ENCODE measurements around the gene BABAM2. TPM values are rescaled to one million over a fixed set of nuclear protein-coding genes. Genes with fewer than 3 reads are reported as not detected.

The BABAM2 gene
- total RNA-seq, 1 donor from 2014 or later: 37.1 TPM

DNA sequence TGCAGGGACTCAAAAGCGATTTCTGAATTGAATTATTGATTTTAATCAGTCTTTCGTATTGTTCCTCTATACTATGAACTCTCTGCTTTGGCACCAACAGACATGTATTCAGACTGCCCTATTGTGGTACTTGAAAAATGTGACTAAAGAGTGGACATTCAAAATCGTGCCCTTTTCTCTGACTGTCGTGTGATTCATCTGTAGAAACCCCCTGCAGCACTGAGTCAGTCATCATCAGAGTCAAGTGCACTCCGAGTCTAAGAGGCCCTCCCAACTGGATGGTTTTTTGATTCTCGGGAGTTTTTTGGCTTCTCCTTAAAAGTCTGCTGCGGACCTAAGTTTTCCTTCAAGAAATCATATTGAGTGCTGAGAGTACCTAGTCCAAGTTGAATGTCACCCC lies 405.7 kb downstream of the BABAM2 start:
- H3K4me3 Mint-ChIP-seq (ENCODE audit: low read depth): no peak overlapping the region
- H3K36me3 Mint-ChIP-seq (ENCODE audit: insufficient read depth): no peaks in the 10 kb centered on the region
- no peaks in the 10 kb centered on the region for H3K27me3 Mint-ChIP-seq
- no peak overlapping the region for H3K27ac Mint-ChIP-seq
- H3K9me3 Mint-ChIP-seq (ENCODE audit: low read depth): no peaks in the 10 kb centered on the region
- TF ChIP-seq, protein P1, sequence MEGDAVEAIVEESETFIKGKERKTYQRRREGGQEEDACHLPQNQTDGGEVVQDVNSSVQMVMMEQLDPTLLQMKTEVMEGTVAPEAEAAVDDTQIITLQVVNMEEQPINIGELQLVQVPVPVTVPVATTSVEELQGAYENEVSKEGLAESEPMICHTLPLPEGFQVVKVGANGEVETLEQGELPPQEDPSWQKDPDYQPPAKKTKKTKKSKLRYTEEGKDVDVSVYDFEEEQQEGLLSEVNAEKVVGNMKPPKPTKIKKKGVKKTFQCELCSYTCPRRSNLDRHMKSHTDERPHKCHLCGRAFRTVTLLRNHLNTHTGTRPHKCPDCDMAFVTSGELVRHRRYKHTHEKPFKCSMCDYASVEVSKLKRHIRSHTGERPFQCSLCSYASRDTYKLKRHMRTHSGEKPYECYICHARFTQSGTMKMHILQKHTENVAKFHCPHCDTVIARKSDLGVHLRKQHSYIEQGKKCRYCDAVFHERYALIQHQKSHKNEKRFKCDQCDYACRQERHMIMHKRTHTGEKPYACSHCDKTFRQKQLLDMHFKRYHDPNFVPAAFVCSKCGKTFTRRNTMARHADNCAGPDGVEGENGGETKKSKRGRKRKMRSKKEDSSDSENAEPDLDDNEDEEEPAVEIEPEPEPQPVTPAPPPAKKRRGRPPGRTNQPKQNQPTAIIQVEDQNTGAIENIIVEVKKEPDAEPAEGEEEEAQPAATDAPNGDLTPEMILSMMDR (IDR thresholded peaks at IDR 0.05; ENCODE audit: unreplicated experiment): no peak
- DNase-seq (ENCODE audit: low spot score, unreplicated experiment): no peak
- H3K4me1 Mint-ChIP-seq (ENCODE audit: low read depth): peaks cover 2% of the 10 kb centered on the region

DNA sequence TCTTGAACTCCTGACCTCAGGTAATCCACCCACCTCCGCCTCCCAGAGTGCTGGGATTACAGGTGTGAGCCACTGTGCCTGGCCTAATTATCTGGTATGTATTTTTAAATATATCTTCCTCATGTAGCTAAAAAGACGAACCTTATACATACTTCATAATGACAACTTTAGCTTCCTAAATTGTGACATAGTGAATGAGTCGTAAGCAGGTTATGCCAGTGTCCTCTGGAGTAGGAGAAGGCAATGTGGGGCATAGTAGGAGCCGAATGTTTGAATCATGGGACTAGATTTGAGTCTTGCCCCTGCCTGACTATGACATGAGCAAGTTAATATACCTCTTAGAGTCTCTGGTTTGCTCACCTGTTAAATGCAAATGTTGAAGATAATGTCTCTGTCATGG lies 406.4 kb downstream of the BABAM2 start:
- peaks cover 2% of the 10 kb centered on the region for H3K4me1 Mint-ChIP-seq (ENCODE audit: low read depth)
- TF ChIP-seq, protein P1 (IDR thresholded peaks at IDR 0.05; ENCODE audit: unreplicated experiment): no peak
- no peak overlapping the region for H3K27ac Mint-ChIP-seq
- no peak for DNase-seq (ENCODE audit: low spot score, unreplicated experiment)
- H3K36me3 Mint-ChIP-seq (ENCODE audit: insufficient read depth): peaks cover 3% of the 10 kb centered on the region
- no peaks in the 10 kb centered on the region for H3K27me3 Mint-ChIP-seq
- no peak overlapping the region for H3K4me3 Mint-ChIP-seq (ENCODE audit: low read depth)
- H3K9me3 Mint-ChIP-seq (ENCODE audit: low read depth): no peaks in the 10 kb centered on the region

DNA sequence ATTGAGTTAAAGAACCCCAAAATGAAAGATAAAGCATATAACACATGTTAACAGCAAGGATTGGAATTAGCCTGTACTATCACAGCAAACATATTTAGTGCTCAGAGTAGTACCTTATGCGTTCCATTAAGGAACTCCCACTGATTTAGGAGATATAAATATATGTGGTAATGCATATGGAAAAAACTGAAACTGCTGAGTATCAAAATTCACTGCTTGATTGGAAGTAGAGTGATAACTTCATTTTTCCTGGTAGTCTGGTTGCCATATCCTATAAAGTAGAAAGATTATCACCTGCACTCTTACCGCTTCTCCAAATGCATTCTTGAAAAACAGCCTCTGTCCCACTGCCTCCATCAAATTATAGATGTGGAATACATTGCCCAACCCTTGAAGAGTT lies 407.0 kb downstream of the BABAM2 start:
- H3K27me3 Mint-ChIP-seq: no peaks in the 10 kb centered on the region
- TF ChIP-seq, protein P1 (IDR thresholded peaks at IDR 0.05; ENCODE audit: unreplicated experiment): no peak
- peaks cover 3% of the 10 kb centered on the region for H3K36me3 Mint-ChIP-seq (ENCODE audit: insufficient read depth)
- no peak overlapping the region for H3K27ac Mint-ChIP-seq
- peaks cover 2% of the 10 kb centered on the region for H3K4me1 Mint-ChIP-seq (ENCODE audit: low read depth)
- no peaks in the 10 kb centered on the region for H3K9me3 Mint-ChIP-seq (ENCODE audit: low read depth)
- DNase-seq (ENCODE audit: low spot score, unreplicated experiment): no peak
- H3K4me3 Mint-ChIP-seq (ENCODE audit: low read depth): no peak overlapping the region

DNA sequence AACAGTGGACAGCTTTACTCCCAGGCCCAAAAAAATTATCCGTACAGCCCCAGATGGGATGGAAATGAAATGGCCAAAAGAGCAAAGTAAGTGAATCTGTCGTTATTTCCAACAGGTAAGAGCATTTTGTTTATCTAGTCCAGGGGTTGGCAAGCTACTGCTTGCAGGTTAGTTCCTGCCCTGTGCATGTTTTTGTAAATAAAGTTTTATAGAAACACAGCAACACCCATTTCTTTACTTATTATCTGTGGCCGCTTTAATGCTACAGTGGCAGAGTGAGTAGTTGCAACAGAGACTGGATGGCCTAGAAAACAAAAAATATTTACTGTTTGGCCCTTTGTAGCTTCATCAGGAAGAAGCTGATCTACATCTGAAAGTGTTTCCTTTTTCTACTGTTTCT lies 407.9 kb downstream of the BABAM2 start:
- Mint-ChIP-seq H3K4me1 (ENCODE audit: low read depth) (peaks cover 2% of the 10 kb centered on the region), H3K4me3 (ENCODE audit: low read depth) (no peak overlapping the region), H3K27ac (no peak overlapping the region), H3K9me3 (ENCODE audit: low read depth) (no peaks in the 10 kb centered on the region), H3K27me3 (no peaks in the 10 kb centered on the region), H3K36me3 (ENCODE audit: insufficient read depth) (peaks cover 6% of the 10 kb centered on the region)
- DNase-seq (ENCODE audit: low spot score, unreplicated experiment): no peak
- TF ChIP-seq, protein P1 (IDR thresholded peaks at IDR 0.05; ENCODE audit: unreplicated experiment): no peak

DNA sequence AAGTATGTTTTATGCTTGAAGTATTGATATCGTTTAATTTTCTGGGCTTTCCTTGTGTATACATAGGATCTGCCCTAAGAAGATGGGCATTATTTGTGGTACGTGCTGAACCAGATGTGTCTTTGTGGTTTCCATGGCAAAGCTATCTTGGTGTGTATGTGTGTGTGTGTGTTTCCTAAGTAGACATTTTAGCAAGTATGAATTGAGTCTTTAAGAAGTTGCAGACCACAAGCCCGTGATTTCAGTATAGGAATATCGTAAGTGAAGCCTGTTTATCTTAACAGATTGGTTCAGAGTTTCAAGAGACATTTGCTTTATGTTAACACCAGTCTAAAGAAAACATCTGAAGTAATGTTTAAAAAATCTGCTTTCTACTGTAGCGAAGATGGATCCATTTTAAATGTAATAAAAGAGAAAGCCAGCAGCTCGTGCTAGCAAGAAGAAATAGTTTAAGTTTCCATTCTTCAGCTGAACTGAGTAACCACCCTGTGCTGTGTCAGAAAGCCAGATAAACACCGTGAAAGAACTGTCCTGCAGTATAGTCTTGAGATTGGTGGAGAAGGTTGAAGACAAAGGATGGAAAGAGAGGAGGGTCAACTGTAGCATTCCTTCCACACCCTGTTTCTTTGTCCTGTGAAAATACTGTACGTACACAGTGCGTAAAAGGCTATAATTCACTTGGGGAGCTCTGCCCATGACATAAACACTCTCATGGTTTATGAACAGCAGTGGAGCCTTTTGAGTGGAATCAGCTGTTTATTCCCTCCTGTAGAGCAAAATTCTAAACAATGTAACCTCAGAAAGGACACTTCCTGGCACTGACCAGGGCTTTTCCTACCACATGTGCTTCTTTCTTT lies 410.2 kb downstream of the BABAM2 start:
- Mint-ChIP-seq H3K36me3 (ENCODE audit: insufficient read depth) (peaks cover 11% of the 10 kb centered on the region), H3K27me3 (no peaks in the 10 kb centered on the region), H3K9me3 (ENCODE audit: low read depth) (peaks cover 6% of the 10 kb centered on the region), H3K4me3 (ENCODE audit: low read depth) (no peak overlapping the region), H3K4me1 (ENCODE audit: low read depth) (peaks cover 2% of the 10 kb centered on the region), H3K27ac (peak overlapping the region; percentile 19)
- DNase-seq (ENCODE audit: low spot score, unreplicated experiment): no peak
- TF ChIP-seq, protein P1 (IDR thresholded peaks at IDR 0.05; ENCODE audit: unreplicated experiment): no peak

All from progenitor cell of endocrine pancreas (in vitro differentiated cells).